ENCODE results near the gene DMD. TPM values are rescaled to one million over a fixed set of nuclear protein-coding genes. Genes with fewer than 3 reads are reported as not detected.

Gene DMD
- total and polyA plus RNA-seq, 2 donors (not counting 1 experiment from before 2014, with no cell fraction given), result 2.0 to 51.8 TPM

GRCh38 chrX:32195611-32196010, 1015.7 kb downstream of the DMD start:
- Mint-ChIP-seq H3K27ac (no peak overlapping the region), H3K27me3 (no peaks in the 10 kb centered on the region), H3K4me3 (no peak overlapping the region), H3K4me1 (no peaks in the 10 kb centered on the region), H3K9me3 (ENCODE audit: insufficient read depth) (no peaks in the 10 kb centered on the region)
- no peaks in the 10 kb centered on the region for H4K20me1 ChIP-seq (ENCODE audit: control insufficient read depth, insufficient read depth, low read length, poor library complexity, severe bottlenecking)
- intact Hi-C loops (cut with micrococcal nuclease), result no loop called here
- no peaks in the 10 kb centered on the region for H3K79me2 ChIP-seq (ENCODE audit: control insufficient read depth, insufficient read depth, low read length)
- TF ChIP-seq EZH2 (IDR thresholded peaks at IDR 0.05; ENCODE audit: borderline replicate concordance, insufficient read depth, low read depth, low read length, poor library complexity, severe bottlenecking) (no peak), CTCF (IDR thresholded peaks at IDR 0.05) (no peak)
- no peak overlapping the region for H3K9ac ChIP-seq (ENCODE audit: low read length)
- ChIA-PET POLR2A (no interaction called here), CTCF (no interaction called here)
- no peak for ATAC-seq (ENCODE audit: low read depth)
- H2AFZ ChIP-seq (ENCODE audit: insufficient read depth, low read depth, low read length, poor library complexity, severe bottlenecking), result no peak overlapping the region
- H3K4me3 ChIP-seq (ENCODE audit: control extremely low read depth in 1 of 5, extremely low read depth in 1 of 5, insufficient read depth in 1 of 5, low read depth in 2 of 5, low read length in 4 of 5), result no peak overlapping the region
- H3K4me2 ChIP-seq (replicated peaks; ENCODE audit: low read depth, low read length, poor library complexity, severe bottlenecking), result no peak overlapping the region
- no CpG with 5 or more reads among the region's 2 CpGs for WGBS (ENCODE audit: insufficient coverage)
- DNase-seq, result no peak
- no peaks in the 10 kb centered on the region for H3K36me3 ChIP-seq (replicated peaks in 1 of 2; ENCODE audit: control extremely low read depth in 1 of 2, control insufficient read depth in 1 of 2, extremely low read depth in 1 of 2, insufficient read depth in 2 of 2, low read length in 1 of 2)
- no peak overlapping the region for H3K27ac ChIP-seq (ENCODE audit: low read length in 2 of 2)
- no peaks in the 10 kb centered on the region for H3K4me1 ChIP-seq (ENCODE audit: control insufficient read depth in 2 of 2, insufficient read depth in 2 of 2, low read length in 2 of 2)
- H3K9me3 ChIP-seq (ENCODE audit: control extremely low read depth in 1 of 3, control insufficient read depth in 2 of 3, insufficient read depth in 1 of 3, low read length in 2 of 3), result no peaks in the 10 kb centered on the region
- H3K27me3 ChIP-seq (replicated peaks in 1 of 4; ENCODE audit: control extremely low read depth in 1 of 4, control insufficient read depth in 3 of 4, insufficient read depth in 4 of 4, low read length in 3 of 4), result no peaks in the 10 kb centered on the region

GRCh38 chrX:32191316-32191715, 1020.0 kb downstream of the DMD start:
- no peak for ATAC-seq (ENCODE audit: low read depth)
- intact Hi-C loops (cut with micrococcal nuclease), result no loop called here
- WGBS (ENCODE audit: insufficient coverage), result no CpG with 5 or more reads among the region's 6 CpGs
- Mint-ChIP-seq H3K9me3 (ENCODE audit: insufficient read depth) (no peaks in the 10 kb centered on the region), H3K27ac (no peak overlapping the region), H3K27me3 (no peaks in the 10 kb centered on the region), H3K4me3 (no peak overlapping the region), H3K4me1 (no peaks in the 10 kb centered on the region)
- no peak for DNase-seq
- H3K4me3 ChIP-seq (ENCODE audit: control extremely low read depth in 1 of 5, extremely low read depth in 1 of 5, insufficient read depth in 1 of 5, low read depth in 2 of 5, low read length in 4 of 5), result no peak overlapping the region
- no peak overlapping the region for H3K27ac ChIP-seq (ENCODE audit: low read length in 2 of 2)
- no peaks in the 10 kb centered on the region for H3K79me2 ChIP-seq (ENCODE audit: control insufficient read depth, insufficient read depth, low read length)
- H3K36me3 ChIP-seq (replicated peaks in 1 of 2; ENCODE audit: control extremely low read depth in 1 of 2, control insufficient read depth in 1 of 2, extremely low read depth in 1 of 2, insufficient read depth in 2 of 2, low read length in 1 of 2), result no peaks in the 10 kb centered on the region
- H3K9ac ChIP-seq (ENCODE audit: low read length), result no peak overlapping the region
- H3K9me3 ChIP-seq (ENCODE audit: control extremely low read depth in 1 of 3, control insufficient read depth in 2 of 3, insufficient read depth in 1 of 3, low read length in 2 of 3), result no peaks in the 10 kb centered on the region
- no peak overlapping the region for H2AFZ ChIP-seq (ENCODE audit: insufficient read depth, low read depth, low read length, poor library complexity, severe bottlenecking)
- H4K20me1 ChIP-seq (ENCODE audit: control insufficient read depth, insufficient read depth, low read length, poor library complexity, severe bottlenecking), result no peaks in the 10 kb centered on the region
- no peak overlapping the region for H3K4me2 ChIP-seq (replicated peaks; ENCODE audit: low read depth, low read length, poor library complexity, severe bottlenecking)
- CTCF ChIA-PET, result no interaction called here
- no peaks in the 10 kb centered on the region for H3K4me1 ChIP-seq (ENCODE audit: control insufficient read depth in 2 of 2, insufficient read depth in 2 of 2, low read length in 2 of 2)
- POLR2A ChIA-PET, result no interaction called here
- TF ChIP-seq EZH2 (IDR thresholded peaks at IDR 0.05; ENCODE audit: borderline replicate concordance, insufficient read depth, low read depth, low read length, poor library complexity, severe bottlenecking), result no peak
- TF ChIP-seq CTCF (IDR thresholded peaks at IDR 0.05), result no peak
- H3K27me3 ChIP-seq (replicated peaks in 1 of 4; ENCODE audit: control extremely low read depth in 1 of 4, control insufficient read depth in 3 of 4, insufficient read depth in 4 of 4, low read length in 3 of 4), result no peaks in the 10 kb centered on the region
